AG20443 (cell line): ENCODE measurements around the gene SLC25A47.
"Not testable (repeated sequence)": the region's sequence is repeated elsewhere in the genome, so short reads cannot be mapped to it uniquely, and the experiment has no call there.

Source experiments
- DNase-seq: peaks from one replicate; pipeline ENCODE4 v3.0.0; 2012; ENCODE audit warnings: low spot score, mixed read lengths

Gene SLC25A47

DNA sequence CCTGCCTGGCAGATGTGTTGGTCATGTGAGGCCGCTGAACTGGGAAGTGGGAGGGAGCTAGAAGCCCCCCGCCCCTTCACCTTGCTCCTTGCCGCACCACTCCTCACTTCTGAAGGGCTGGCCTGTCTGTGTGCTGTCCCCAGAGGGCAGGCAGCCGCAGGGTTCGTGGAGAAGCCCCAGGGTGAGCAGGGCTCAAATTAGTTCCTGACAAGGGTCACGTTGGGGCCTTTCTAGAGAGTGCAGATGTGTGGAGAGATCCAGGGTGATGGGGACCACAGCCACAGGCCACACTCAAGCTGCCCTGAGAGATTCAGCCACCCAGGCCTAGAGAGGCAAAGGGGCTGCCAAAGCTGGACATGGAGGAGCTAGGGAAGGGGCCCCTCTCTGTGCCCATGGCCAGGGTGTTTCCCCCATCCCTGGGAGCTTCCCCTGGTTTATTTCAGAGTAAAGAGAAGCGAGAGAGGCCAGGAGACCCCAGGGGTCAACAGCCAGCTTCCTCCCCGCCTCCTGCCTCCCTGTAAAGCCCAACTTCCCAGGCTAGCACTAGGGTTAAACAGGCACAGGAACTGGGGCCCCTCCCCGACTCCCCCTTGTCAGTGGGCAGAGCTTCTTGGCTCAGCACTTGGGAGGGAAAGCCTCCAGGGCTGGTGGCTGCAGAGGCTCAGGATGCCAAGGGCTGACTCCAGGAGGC, 33.1 kb upstream of the SLC25A47 start:
- DNase-seq = no peak

DNA sequence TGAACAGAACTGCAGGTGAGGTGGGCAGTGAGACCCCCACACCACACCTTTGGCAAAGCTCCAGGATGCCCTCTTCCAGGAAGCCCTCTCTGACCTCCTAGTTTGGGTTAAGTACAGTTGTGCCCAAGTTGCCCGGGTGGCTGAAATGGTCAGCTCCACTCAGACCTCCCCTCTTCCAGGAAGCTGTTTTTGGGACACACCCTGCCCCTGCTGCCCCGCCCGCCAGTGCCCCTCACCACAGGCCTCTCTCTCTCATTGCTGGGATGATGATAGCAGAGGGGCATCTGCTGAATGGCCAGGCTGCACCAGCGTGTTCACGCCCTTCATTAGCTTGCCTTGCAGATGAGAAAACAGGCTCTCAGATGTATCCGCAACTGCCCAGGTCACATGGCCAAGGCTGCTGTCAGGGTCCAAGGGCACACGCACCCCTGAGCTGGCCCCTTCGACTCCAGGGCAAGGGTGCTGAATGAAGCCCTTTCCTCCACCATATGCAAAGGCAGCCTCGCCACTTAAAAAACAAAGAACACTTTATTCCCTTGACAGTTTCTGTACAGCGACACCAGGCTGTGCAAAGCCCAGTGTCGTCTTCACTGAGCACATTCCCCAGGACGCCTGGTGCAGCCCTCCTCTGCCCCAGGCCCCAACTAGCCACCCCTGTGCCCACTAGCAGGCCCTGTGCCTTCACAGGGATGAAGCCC, 32.4 kb upstream of the SLC25A47 start:
- DNase-seq = no peak

DNA sequence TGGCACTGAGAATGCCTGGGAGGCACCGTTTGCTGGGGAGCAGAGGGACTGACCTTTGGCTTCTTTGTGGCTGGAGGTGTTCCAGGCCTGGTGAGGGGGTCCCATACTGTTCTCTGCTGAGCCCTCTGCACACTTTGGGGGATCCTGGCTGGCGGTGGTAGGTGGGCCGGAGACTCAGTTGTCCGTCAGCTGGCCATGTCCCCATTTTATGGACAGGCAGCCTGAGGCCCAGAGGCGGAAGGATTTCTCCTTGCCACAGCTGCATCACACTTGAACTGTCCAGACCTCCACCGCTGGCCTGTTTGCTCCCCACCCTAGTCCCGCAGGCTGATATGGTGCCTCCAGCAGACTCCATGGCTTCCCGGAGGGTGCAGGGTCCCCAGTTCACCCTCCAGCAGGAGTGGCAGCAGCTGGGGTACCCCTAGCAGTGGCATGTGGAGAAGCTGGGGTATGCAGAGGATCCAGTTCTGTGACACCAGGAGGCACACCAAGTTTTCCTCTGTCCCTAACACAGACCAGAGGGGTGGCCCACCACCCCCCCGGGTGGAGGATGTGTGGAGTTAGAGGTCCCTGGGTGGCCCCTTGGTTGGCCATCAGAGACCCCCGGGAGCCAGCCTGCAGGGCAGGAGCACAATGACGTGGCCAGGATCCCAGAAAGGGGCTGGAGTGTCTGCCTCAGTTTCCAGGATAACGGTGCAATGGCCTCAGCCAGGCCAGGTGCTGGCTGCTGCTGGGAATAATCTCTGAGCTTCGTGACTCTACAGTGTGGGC, 31.6 kb upstream of the SLC25A47 start:
- DNase-seq = no peak

DNA sequence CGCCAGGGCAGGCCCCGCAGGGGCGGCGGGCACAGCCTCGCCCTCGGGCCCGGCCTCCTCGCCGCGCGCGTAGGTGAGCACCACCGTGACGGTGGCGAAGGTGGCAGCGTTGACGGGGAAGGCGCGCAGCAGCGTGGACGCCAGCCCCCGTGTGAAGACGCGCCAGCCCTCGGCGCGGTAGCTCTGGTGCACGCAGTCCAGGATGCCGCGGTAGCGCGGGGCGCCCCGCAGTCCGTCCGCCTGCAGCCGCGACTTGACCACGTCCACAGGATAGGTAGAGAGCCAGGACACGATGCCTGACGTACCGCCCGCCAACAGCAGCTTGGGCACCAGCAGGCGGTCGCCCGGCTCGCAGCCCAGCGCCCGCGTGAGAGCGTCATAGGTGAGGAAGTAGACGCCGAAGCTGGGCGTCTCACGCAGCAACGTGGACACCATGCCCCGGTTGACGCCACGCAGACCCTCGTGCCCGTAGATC, 30.8 kb upstream of the SLC25A47 start:
- DNase-seq = no peak

DNA sequence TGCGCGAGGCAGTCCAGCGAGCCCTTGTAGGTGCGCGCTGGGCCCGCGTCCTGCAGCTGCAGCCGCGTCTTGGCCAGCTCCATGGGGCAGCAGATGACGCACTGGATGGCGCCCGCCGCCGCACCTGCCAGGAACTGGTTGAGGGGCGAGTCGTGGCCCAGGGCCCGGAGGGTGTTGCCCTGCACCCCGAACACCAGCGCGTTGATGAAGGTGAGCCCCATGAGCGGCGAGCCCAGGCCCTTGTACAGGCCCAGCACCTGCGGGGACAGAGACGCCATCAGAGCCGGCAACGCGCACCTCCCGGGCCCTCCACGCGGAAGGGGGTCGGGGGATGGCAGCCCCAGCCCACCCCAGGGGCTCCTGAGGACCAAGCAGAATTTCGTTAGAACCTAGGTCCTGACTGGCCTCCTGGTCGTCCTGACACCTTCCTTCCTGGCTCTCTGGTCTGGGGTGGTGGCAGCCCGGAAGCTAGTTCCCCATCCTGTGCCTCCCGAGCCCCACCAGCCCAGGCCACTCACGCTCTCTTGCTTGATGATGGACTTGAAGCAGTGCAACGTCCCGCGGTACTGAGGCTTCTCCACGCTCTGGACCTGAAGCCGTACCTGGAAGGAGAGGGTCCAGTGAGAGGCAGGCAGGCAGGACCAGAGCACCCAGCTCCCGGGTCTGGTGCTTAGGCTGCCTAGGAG, 30.2 kb upstream of the SLC25A47 start:
- DNase-seq = no peak

DNA sequence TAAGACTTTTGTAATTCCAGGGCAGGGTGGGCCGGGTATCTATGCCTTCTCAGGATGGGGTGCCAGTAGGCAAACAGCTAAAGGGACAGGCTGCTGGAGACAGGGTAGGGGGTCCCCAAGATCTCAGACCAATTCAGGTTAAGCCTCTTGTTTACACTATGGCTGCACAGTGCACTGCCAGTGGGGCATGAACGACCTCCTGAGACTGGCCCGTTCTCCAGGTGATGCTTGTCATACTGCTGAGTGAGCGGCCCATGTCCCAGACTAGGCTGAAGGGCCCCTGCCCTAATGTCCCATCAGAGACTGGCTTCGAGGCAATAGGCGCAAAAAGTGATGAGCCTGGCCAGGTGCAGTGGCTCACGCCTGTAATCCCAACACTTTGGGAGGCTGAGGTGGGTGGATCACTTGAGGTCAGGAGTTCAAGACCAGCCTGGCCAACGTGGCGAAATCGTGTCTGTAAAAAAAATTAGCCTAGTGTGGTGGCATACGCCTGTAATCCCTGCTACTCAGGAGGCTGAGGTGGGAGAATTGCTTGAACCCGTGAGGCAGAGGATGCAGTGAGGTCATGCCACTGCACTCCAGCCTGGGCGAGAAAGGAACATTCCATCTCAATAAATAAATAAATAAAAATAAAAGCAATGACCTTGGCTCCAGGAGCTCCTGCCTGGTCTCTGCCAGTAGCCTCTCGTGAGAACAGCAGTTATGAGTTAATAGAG, 29.5 kb upstream of the SLC25A47 start:
- no peak for DNase-seq

DNA sequence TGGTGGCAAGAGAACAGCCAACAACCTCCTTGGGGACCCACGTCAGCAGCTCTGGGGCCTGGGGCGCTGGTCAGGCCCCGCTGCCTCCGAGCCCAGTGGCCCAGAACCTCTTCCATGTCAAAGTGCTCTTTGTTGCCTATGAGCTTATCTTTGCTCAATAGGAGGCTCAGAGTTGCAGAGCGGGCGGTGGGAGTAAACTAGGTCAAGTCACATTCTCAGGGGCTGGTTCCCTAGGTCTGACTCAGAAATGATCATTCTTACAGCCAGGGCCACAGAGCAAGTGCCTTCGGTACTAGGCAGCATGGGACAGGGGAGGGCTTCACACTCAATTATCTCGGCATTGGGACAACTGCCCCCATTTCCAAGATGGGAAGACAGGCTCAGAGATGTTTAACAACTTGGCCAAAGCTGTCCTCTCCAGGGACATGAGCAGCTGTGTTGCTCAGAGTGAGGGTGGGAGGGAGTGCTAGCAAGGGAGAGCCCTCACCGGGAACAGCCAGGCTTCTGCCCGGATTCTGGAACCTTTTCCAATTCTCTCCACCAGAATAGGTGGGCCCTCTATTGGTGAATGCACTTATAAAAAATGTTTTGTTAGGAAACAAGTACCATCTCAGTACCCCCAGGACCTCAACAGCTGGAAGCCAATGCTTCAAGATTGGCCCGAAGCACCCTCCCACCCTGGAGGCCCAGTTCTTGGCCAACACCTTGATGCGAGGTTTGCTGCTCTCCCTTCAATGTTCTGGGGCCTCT, 28.8 kb upstream of the SLC25A47 start:
- peak; percentile 58 for DNase-seq

DNA sequence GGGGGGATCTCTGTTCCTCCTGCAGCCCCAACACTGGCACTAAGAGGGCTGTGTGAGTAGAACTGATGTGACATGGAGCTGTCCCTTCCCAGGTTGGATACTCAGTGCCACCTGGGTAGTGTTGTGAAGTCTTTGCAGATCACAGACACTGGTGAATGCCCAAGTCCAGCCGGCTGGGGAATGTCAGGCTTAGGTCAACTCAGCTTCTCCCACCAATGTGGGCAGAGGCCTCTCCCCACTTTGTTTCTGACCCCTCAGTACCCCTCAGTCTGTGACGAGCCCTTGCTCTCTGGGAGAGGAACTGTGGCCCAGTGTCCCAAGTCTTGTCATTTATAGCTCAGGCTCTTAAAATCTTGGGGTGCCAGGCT, 28.2 kb upstream of the SLC25A47 start:
- no peak for DNase-seq

DNA sequence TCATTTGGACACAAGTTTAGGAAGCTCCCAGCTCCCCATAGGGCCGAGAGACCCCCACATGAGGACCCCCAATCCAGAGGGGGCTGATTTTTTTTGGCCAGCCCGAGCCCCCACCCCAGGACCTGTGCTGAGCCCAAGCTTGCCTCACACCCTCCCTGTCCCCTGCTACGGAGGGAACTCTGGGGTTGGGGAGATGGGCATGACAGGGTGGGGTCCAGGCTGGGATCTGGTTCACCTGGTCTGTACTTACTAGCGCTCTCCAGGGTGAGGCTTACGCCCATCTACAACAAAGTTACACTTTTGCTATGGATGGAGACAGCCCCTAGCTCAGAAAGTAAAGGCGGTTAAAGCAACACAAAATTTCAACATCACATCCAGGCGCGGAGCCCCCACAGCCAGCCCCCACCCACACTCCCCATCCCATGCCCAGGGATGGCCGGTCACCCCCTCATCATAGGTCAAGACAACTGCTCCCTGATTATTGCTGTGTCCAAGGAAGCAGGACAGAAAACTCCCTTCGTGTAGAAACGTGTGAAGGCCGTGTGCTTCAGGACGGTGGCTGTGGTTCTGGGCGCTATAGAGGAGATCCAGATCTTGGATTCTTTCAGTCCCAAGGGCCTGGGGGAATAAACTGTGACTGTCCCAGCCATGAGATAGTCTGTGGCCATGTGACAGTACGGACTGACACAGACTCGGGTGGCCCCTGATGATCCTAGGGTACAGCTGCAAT, 27.6 kb upstream of the SLC25A47 start:
- no peak for DNase-seq

DNA sequence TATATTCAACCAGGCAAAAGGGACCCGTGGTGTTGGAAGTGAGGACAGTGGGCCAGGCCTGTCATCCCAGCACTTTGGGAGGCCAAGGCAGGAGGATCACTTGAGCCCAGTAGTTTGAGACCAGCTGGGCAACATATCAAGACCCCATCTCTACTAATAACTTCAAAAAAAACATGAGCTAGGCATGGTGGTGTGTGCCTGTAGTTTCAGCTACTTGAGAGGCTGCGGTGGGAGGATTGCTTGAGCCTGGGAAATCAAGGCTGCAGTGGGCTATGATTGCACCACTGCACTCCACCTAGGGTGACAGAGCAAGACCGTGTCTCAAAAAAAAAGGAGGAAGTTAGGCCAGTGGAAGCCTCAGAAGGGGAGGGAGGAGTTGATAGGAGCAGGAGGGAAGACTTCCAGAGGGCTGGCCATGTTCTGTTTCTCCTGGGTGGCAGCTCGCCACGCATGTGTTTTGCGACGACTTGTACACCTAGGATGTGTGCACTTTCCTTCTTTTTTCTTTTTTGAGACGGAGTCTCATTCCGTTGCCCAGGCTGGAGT, 27.0 kb upstream of the SLC25A47 start:
- DNase-seq = no peak

DNA sequence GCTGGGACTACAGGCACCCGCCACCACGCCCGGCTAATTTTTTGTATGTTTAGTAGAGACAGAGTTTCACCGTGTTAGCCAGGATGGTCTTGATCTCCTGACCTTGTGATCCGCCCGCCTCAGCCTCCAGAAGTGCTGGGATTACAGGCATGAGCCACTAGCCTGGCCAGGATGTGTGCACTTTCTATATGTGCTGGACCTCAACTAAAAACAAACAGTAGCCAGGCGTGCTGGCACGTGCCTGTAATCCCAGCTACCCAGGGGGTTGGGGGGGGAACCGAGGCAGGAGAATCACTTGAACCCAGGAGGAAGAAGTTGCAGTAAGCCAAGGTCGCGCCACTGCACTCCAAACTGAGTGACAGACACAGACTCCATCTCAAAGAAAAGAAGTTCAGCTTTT, 26.4 kb upstream of the SLC25A47 start:
- DNase-seq = not testable (repeated sequence)

DNA sequence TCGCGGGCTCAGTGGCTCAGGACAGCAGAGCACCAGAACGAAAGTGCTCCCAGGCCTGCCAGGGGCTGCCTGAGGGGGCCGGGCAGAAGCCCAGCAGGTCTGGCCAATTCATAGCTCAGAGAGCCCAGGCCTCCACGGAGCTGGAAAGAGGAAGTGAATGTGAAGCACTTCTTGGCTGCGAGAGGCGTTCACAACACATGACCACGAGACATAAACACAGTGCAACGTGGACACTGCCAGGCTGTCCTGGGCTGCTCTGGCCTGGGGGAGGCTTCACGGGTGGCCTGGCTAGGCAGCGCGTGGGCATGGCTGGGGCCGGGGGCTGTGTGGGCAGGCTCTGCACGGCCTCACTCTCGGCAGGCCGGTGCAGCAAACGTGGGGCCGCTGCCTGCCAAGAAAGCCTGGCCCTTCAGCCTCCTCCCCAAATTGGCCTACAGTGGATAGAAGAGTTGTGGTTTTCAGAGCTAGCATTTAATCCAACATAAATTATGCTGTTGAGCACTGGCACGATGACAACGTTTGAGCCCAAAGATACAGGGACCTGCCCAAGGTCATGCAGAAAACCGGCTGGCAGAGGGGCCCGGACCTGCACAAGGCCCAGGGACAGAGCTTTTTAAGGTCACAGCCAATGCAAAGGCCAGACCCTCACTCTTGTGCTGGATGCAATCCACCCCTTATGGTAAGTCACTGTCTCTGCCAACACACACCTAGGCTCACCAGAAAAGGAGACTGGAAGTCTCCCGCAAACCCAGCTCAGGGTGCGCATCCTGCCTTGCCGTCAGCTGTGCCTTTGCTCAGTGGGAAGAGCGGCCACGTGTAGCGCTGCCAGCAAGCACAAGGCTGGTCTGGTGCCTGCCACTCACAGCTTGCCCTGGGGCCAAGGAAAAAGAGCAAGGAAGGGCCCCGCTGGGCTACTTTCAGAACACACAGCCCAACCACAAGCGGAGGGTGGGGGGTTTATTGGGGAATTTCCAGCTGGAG, 25.5 kb upstream of the SLC25A47 start:
- peak; percentile 87 for DNase-seq

DNA sequence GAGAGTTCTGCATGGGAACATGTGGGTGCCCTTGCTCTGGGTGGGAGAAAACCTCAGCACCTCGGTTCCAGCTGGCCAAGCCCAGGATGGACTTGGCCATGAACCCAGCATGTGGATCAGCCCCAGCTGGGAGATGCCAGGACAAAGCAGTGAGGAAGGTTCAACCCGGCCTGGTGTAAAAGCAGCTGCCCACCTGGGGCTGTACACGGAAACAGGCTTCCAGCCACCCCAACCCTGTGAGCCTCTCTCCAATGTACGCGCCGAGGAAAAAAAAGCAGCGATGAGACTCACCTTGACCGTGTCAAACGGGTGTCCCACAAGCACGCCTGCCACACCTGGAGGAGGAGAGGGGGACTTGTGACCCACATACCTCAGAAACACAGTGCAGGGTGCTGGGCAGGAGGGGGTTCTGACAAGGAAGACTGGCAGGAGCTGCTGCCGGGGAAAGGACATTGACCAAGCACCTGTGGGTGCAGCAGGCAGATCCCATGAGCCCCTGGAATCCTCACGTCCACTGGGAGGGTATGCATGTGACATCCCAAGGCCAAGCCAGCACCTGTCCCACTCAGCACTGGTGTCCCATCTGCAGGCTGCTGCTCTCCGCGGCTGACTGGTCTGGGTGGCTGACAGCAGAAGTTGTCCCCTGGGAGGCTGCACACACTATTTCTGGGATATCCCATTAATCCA, 24.4 kb upstream of the SLC25A47 start:
- no peak for DNase-seq

DNA sequence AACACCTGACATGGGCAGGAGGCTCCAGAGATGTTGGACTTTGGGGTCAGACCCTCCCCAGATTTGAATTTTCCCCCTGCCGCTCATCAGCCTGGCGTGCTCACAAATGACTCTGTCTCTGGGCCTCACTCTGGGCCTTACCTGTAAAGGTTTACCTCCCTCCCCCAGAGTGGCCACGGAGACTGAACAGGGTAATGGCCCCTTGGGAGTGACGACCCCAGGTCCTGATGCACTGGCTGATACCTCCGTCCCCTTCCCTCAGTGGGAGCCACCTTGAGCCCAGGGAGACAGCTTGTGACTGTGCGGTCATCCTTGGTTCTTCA, 23.9 kb upstream of the SLC25A47 start:
- DNase-seq = no peak

DNA sequence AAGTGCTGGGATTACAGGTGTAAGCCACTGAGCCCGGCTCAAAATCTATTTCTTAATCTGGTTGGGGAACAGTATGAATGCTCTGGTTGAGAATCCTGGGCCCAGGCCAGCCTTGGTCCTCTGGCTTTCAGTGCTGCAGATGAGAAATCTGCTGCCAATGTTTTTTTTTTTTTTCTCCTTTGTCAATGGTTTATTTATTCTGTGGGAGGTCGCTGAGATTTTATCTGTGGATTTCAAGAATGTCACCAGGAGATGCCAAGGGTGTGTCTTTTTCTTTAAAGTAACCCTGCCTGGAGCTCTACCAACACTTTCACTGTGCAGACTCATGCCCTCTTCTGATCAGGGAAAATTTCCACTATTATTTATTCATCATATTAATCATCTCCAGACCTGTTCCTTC, 20.5 kb upstream of the SLC25A47 start:
- no peak for DNase-seq

DNA sequence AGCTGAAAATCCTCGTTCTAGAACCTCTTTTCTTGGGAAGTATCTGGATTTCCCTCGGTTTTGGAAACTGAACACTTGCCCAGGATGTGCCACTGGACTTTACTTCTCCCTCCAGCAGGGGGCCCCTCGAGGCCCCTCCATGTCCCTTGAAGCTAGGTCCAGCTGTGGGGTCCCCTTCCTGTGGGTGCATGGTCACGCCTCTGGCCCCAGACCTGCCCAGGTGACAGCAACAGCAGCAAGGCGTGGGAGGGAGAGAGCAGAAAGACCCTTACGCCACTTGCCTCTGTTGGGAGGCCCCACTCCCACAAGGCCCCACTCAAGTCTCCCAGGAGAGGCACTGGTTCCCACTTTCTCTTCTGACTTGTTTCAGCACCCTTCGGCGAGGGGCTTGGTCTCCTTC, 20.0 kb upstream of the SLC25A47 start:
- DNase-seq = peak; percentile 42

DNA sequence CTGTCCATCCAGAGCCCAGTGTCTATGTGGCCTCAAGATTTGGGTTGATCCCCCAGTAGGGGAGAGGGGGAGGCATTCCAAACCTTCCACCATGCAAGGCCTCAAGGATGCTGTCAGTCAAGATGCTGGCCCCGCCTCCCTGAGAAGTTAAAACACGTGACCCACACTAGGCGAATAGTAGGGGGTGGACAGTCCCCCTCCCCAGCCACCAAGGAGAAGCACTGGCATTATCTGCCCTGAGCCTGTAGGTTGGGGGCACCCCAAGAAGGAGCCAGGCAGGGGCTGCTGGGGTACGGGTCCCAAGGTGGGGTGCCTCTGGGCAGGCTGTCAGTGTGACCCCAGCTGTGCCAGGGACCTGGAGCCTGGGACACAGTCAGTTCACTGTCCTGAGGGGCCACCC, 19.2 kb upstream of the SLC25A47 start:
- no peak for DNase-seq

DNA sequence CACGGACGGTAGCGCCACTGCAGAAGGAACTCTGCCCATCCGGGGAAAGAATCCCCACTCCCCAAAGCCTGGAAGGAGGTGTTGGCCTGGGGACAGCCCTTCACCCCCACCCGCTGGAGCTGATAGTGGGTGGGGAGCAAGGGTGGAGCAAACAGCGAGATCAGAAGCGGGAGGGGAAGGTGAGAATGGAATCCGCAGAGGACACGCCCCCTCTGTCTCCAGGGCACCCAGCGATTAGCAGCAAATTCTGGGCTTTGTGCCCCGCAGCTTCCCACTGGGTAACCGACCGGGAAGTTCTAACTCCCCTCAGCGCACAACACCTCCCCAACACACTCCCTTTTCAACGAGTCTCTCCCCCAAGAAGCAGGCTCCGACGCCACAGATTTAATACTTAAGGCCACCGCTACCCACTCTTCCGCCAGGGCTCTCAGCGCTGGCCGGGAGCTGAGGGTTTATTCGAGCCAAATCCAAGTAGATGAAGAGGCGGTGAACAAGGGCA, 18.3 kb upstream of the SLC25A47 start:
- peak; percentile 34 for DNase-seq
